UCSD-AML1 (cell line): Measurements from ENCODE around the gene PIAS2.
"Not testable (repeated sequence)": the region's sequence is repeated elsewhere in the genome, so short reads cannot be mapped to it uniquely, and the experiment has no call there.

ENCODE experiments used
- DNase-seq: peaks from one replicate; lab custom pipeline; 2025; ENCODE audit not compliant: unreplicated experiment; lab: John Stamatoyannopoulos, UW

Gene PIAS2

GRCh38 chr18:46832422-46832821 lies 84.9 kb downstream of the PIAS2 start:
- DNase-seq, result not testable (repeated sequence)

DNA sequence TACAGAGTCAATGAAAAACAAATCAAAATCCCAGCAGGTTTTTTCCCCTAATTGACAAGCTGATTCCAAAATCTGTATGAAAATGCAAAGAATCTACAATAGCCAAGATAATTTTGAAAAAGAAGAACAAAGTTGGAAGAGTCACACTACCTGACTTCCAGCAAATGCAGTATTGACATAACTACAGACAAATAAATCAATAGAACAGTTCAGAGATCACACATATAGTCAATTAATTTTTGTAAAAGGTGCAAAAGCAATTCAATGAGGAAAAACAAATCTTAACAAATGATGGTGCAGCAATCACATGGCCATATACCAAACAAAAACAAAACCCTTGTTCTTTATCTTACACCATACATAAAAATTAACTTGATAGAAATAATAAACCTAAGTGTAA lies 85.9 kb downstream of the PIAS2 start:
- no peak for DNase-seq

DNA sequence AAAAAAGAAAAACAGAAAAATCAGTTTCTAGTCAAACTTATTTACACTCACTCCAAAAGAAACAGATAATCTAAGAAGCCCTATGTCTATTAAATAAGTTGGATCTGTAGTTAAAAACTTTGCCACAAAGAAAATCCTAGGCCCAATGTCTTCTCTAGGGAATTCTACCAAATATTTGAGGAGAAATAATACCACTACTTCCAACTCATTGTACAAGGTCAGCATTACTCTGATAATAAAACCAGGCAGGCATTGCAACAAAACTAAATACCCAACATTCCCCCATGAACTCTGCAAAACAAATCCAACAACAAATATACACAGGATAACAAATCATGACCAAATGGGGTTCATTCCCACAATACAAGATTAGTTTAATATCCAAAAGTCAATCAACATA lies 86.7 kb downstream of the PIAS2 start:
- DNase-seq, result no peak

DNA sequence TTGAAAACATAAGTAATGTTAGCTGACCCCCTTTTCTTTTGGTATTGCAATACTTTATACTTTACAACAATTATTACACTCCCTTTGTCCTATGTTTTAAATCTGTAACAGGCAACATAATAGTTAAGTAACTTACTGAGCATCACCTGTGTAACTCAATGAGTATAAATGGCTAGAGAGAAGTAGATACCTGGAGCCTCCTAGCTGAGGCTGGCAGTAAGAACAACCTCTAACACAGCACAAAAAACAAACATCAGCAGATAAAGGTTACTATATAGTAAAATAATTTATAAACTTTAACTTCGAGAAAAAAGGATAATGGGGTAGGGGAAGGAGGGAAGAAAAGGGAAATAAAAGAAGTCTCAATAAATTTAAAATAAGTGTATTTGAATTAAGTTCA lies 87.4 kb downstream of the PIAS2 start:
- DNase-seq, result no peak

DNA sequence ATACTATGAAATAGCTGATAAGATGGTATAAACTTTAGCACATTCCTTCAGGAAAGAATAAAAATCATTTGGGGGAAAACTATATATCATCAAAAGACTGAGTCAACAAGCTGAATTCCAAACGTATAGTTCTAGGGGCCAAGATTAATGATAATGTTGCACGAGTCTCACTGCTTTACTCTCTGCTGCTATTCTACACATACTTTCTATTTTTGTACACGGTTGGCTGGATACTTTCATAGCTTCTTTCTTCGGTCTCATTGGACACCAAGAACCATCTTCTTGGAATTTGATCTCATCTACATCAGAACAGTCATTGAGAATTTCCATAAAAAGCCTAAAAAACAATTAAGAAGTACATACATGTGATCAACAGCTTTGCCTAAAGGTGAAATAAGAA lies 87.8 kb downstream of the PIAS2 start:
- no peak for DNase-seq

DNA sequence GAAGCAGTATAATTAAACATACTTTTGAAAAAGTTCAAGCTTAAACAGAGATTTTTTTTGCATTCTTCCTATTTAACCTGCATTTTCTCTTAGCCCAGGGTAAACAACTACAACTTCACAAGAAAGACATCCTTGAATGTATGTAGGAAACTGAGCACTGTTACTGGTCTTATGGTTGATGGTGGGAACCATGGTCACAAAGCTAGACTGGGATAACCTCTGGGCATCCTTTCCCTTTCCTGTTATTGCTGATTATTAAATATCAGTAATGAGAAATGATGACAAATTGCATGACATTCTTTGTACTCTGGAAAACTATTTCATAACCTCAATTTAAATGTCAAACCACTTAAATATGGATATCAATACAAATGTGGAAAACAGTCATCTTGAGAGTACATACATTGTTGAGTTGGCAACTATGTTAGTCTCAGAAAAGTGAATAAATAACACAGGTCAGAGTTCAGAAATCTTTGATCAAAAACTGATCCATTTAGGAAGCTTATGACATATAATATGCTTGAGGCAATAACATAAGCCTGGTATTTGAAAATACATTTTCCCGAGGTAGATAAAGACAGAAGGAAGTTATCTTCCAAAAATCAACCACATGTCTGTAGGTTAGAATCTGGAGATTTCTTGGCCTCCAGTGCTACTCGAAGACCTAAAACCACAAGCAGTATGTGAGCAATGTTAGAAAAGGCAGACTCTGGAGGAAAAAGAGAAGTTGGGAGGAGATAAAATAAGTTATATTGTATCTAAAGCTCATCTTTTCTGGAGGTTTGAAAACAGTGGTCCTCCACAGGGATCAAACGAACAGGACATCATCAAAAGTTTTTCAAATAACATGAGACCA lies 95.2 kb downstream of the PIAS2 start:
- DNase-seq, result no peak

DNA sequence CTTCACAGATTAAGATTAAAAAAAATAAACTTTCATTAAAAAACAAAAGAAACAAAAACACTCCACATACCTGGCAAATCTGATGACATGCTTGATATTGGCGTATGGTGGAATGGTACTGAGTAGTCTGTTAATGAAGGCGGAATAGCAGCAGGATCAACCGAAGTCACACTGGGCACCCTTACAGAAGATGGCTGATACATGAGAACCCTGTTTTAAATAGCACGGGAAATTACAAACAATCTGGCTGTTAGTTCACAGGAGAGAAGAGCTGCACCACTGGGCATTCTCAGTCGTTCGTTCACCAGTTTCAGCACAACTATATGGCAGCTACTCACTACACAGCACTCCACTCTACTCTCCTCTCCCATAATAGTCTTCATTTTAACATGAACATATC lies 96.4 kb downstream of the PIAS2 start:
- no peak for DNase-seq

DNA sequence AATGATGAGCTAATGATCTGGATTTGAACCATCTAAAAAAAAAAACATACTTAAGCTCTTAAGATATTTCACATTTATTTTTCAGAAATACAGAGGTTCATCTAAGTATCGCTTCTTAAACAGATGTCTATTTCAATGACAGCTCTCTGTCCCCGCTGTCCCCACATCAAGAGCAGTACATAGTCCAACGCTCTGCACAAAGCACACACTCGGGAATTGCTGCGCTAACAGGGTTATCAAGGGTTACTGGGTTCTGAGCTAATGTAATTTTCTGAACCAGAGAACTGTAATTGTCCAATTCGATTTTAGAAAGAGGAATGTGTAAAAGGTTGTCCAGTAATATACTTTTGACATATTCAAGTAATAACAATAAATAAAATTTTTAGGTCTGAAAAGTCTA lies 101.6 kb downstream of the PIAS2 start:
- no peak for DNase-seq

- no peak for DNase-seq
These were observed 102.9 kb downstream of the PIAS2 start for GRCh38 chr18:46814399-46814798.

DNA sequence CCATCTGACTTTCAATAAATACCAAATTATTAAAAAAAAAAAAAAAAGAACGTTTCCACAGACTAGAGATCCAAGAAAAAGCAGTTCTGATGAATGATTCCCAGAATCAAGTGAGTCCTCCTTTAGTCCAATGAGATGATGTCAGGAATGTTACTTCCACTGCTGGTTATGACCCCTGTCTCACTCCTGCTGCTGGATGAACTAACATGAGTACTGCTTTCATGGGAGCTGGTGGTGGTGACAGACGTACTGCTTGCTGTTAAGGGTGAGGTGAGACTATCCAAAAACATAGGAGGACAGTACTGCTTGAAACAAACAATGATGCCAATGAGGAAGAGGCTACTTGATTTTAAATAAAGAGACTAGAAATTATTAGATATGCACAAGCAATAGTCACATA lies 105.0 kb downstream of the PIAS2 start:
- no peak for DNase-seq

- DNase-seq, result no peak
These were observed 106.8 kb downstream of the PIAS2 start for GRCh38 chr18:46810481-46811000.

DNA sequence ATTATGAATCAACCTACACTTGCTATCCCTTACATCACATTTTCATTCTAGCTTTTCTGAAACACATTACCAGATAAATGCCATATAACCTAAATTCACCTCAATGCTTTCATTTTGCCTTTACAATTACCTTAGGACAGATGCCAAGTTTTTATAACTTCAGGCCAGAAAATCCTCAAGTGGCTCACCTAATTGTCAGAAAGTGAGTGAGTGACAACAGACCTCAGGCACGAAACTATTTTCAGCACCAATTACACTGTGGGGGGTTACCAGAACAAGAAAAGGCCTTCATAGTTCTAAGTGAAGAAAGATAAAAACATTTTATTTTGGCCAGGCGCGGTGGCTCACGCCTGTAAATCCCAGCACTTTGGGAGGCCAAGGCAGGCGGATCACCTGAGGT lies 108.2 kb downstream of the PIAS2 start:
- no peak for DNase-seq

GRCh38 chr18:46795945-46796344 lies 121.4 kb downstream of the PIAS2 start:
- not testable (repeated sequence) for DNase-seq

DNA sequence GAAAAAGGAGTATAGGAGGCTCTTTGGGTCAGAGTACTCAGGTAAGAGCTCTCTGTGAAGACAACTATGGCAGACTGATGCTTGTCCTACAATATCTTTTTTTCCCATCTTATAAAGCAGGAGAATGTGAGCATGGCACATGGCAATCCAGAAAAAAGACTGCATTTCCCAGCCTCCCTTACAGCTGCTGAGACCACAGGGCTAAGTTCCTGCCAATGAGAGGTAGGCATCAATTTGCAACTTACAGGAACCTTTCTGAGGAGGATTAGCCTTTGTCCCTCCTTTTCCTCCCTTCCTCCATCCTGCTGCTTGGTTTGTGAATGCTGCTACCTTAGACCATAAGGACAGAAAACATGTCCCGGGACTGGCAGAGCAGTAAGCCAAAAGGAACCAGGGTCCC lies 122.7 kb downstream of the PIAS2 start:
- no peak for DNase-seq

DNA sequence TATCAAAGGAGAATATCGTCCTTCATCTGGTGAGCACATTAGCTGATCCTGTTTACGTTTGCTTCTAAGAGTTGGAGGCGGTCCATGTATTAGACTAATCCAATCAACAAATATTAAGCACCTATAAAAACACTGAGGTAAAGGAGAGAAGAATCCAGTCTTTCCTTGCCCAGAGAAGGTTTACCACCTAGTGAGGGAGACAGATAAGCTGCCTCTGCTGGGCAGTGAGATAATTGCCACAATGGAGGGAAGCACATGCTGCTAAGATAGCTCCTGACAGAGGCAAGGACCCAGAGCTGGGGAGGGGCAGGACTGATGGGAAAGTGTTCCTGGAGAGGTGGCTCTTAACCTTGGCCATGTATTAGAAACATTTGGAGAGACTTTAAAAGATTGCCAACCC lies 123.7 kb downstream of the PIAS2 start:
- DNase-seq, result no peak

GRCh38 chr18:46789088-46789487 lies 128.2 kb downstream of the PIAS2 start:
- no peak for DNase-seq

- DNase-seq, result no peak
These were observed 129.6 kb downstream of the PIAS2 start for GRCh38 chr18:46787674-46788073.

GRCh38 chr18:46772357-46772756 lies 144.9 kb downstream of the PIAS2 start:
- DNase-seq, result peak; percentile 36

GRCh38 chr18:46771141-46771540 lies 146.2 kb downstream of the PIAS2 start:
- no peak for DNase-seq

DNA sequence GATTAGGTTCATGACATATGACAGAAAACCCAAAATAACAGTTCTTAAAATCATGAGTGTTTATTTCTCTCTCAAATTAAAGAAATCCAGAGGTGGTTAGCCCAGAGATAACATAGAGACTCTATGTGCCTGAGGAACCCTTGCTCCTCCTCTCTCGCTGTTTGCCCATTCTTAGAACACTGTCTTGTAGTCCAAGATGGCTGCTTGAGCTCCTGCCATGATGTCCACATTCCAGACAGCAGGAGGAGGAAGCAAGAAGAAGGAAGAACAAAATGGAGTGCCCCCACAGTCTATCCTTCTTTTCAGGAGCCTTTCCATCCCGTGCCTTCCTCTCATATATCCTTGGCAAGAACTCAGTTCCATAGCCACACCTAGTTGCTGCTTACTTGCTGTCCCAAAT lies 146.6 kb downstream of the PIAS2 start:
- no peak for DNase-seq

DNA sequence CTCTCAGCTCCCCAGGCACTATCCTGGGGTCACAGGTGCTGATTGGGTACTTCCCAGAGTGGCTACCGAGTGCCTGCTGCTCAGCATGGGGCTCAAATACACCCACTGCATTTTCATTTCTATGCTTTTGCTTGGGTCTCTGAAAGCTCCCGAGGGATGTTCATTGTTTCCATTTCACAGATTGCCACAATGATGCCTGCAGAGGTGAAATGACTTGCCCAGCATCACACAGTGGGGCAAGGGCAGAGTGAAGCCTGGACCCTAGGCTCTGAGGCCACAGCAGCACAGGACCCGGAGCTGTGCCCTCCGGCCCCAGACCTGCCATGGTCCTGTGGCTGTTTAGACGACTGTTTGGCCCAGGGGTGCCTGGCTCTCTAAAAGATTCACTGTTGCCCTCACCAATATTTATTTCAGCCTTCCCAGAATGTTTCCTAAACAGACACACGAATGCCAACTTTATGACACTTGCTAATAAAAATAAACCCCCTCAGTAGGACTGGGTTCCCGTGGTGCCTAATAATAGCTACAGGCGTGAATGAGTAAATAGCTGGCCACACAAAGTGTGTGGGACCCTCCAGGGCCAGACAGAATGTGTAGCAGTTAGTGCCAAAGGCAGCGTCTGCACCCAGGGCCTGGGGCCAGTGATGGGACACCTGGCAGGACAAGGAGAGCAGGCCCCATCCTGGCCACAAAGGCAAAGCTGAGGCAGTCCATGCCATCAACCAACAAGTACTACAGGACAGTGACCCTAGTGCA lies 149.0 kb downstream of the PIAS2 start:
- DNase-seq, result no peak

DNA sequence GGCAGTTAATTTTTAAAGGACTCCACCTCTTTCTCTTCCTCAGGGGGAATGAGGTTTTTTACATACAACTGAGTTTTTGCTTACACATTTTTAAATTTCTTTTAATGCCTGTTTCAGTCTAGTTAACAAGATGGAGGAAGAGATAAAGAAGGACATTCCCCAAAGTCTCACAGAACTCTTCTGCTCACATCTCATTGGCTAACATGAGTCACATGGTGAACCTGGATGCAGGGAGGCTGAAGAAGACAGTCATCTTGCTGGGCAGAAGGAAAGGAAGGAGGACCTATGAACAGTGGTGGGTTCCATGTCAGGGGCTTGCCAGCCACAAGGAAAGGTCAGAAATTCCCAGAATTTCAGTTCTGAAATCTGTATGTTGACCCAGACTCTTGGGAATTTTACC lies 150.1 kb downstream of the PIAS2 start:
- no peak for DNase-seq
